HG03103 (cell line): ENCODE measurements around the gene PES1.
"Not testable (repeated sequence)": the region's sequence is repeated elsewhere in the genome, so short reads cannot be mapped to it uniquely, and the experiment has no call there.

Experiments
- ATAC-seq: cut with Tn5 transposase; IDR thresholded peaks from one replicate; pipeline ENCODE4 v1.9.1; 2021; ENCODE audit warnings: low read depth; ENCODE audit not compliant: unreplicated experiment

PES1 gene

GRCh38 chr22:30609260-30610185 is 17.8 kb upstream of the PES1 start:
- no peak for ATAC-seq

GRCh38 chr22:30607939-30608338 is 16.2 kb upstream of the PES1 start:
- no peak for ATAC-seq

DNA sequence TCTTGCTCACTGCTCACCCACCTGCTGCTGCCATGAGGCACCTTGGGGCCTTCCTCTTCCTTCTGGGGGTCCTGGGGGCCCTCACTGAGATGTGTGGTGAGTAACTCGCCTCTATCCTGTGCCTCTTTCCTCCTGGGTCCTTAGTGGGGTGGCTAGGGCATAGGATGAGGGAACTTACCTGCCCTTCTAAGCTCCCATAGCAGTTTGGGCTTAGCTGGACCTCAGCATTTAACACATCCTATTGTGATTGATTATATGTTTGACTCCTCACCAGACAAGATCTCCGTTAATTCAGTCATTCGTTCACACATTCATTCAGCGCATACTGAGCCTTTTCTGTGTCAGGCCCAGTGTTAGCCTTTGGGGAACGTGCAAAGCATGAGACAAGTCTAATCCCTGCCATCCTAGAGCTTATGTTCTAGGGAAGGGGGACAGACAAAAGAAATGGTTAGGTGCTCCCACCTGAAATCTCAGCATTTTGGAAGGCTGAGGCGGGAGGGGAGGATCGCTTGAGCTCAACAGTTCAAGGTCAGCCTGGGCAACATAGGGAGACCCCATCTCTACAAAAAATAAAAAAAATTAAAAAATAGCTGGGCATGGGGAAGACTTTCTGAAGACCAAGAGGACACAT is 15.7 kb upstream of the PES1 start:
- ATAC-seq = no peak

DNA sequence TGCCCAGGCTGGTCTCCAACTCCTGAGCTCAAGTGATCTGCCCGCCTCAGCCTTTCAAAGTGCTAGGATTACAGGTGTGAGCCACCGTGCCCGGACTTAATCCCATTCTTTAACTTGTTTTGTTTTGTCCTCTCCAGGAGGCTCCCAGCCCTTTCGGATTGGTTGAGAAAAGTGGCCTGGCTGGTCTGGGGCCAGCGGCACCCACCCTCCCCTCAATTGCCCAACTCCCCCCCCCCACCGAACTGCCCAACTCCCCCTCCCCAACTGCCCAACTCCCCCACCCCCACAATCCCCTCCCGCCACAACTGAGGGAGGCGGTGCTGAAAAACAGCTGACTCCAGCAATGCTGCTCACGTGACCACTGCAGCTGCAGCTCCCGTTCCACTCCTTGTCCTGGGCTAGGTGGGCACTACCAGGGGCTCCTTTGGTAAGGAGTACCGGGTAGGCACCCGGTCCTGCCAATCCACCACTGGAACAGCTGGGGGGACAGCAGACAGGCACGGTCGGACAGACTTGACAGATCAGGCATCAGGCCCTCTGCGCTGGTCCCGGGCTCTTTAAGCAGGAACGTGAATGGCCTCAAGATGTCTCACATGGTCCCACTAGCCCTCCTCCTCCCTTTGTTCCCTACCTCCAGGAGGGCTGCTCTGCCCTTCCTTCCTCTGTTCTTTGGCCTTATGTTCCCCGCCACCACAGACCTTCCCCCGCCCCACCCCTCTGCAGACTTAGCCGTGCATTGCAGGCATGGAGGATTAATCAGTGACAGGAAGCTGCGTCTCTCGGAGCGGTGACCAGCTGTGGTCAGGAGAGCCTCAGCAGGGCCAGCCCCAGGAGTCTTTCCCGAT is 15.0 kb upstream of the PES1 start, which contains the start of gene TCN2:
TSS of gene TCN2 (plus strand) at position 720 of the 845 bp plus-strand sequence. CDS start 158 bp downstream, outside the sequence.
- ATAC-seq = no peak

DNA sequence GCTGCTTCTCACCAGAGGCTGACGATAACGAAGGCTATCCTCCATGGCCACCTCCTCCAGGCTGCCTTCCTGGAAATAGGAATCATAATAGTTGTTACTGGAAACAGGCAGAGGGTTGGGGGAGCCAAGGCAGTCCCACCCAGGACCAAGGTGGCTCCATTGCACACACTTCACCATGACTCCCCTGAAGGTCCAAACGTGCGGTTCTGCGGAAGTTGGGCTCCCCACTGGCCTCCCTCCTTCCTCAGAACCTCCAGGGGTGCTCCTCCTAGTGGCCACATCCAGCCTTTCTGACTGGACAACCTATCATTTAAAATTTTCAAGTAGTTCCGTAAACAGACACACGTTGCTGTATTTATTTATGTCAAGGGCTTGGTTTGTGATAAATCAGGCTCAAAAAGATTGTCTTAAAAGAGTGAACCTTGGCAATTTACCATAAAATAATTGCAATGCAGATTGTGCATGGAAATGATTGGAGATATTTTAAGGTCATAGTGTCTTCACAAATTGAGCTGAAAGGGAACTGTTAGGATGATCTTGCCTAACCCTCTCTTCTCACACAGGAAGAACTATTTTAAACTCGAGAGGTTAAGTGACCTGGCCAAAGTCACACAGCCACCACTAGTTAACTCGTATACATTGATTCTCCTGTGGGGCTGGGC is 13.9 kb upstream of the PES1 start:
- ATAC-seq = no peak

DNA sequence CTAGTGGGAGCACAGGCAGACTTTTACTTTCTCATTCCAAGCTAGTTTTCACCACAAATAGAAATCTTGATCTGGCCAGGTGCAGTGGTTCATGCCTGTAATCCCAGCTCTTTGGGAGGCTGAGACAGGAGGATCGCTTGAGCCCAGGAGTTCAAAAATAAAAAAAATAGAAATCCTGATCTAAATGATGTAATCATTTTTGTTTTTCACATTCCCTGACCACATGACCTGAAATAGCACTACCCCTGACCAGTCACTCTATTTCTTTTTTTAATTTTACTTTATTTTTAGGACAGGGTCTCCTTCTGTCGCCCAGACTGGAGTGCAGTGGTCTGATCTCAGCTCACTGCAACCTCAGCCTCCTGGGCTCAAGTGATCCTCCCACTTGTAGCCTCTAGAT is 13.0 kb upstream of the PES1 start:
- no peak for ATAC-seq

GRCh38 chr22:30603801-30604200 is 12.1 kb upstream of the PES1 start:
- ATAC-seq = no peak

DNA sequence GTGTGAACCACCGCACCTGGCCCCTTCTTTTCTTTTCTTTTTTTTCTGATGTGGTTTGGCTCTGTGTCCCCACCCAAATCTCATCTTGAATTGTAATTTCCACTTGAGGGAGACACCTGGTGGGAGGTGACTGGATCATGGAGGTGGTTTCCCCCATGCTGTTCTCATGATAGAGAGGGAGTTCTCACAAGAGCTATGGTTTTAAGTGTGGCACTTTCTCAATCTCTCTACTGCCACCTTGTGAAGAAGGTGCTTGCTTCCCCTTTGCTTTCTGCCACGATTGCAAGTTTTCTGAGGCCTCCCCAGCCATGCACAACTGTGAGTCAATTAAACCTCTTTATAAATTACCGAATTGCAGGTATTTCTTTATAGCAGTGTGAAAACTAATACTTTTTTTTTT is 10.3 kb upstream of the PES1 start:
- no peak for ATAC-seq

- no peak for ATAC-seq
Observed at GRCh38 chr22:30601464-30601863, 9.8 kb upstream of the PES1 start.

DNA sequence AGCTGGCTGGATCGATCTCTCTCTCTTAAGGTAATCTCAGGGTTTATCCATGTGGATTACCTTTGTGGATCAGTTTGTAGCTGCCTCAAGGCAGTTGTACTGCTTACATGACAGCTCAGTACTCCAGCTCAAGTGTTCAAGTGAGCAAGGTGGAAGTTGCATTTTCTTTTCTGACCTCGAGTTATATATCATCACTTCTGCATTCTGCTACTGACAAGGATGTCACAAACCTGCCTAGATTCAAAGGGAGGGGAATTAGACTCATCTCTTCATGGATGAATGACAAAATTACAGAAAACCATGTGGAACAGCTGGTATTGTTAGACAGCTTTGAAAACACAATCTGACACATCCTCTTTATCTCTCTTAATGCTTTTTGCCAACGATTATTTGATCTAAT is 9.2 kb upstream of the PES1 start:
- no peak for ATAC-seq

GRCh38 chr22:30598986-30599385 is 7.3 kb upstream of the PES1 start:
- ATAC-seq = no peak

DNA sequence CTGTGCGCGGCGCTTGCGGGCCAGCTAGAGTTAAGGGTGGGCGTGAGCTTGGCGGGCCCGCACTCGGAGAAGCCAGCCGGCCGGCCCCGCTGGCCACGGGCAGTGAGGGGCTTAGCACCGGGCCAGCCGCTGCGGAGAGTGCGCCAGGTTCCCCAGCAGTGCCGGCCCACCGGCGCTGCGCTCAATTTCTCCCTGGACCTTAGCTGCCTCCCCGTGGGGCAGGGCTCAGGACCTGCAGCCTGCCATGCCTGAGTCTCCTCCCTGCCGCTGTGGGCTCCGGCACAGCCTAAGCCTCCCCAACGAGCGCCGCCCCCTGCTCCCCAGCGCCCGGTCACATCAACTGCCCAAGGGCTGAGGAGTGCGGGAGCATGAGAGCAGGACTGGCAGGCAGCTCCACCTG is 5.2 kb upstream of the PES1 start:
- ATAC-seq = no peak

- ATAC-seq = no peak
Observed at GRCh38 chr22:30596199-30596598, 4.5 kb upstream of the PES1 start.

GRCh38 chr22:30592360-30592713 is 627 bp upstream of the PES1 start:
- ATAC-seq = not testable (repeated sequence)

DNA sequence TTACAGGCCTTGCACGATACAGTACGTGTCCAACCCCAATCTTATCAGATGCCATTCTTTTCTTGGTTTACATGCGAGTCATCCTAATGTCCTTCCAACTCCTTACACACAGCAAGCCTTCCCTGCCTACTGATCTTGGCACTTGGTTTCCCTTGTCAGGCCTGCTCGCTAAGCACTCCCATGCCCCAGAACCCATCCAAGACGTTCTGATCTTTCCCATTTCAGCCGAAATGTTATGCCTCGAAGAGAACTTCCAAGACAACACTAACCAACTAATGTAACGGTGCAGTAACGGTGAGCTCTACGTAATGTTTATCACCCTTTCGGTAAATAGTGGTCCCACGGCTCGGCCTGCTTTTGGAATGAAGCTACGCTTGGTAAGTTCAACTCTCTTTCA is 521 bp downstream of the PES1 start:
- ATAC-seq = no peak

- ATAC-seq = no peak
Observed at GRCh38 chr22:30586414-30586813, 5.3 kb downstream of the PES1 start.

DNA sequence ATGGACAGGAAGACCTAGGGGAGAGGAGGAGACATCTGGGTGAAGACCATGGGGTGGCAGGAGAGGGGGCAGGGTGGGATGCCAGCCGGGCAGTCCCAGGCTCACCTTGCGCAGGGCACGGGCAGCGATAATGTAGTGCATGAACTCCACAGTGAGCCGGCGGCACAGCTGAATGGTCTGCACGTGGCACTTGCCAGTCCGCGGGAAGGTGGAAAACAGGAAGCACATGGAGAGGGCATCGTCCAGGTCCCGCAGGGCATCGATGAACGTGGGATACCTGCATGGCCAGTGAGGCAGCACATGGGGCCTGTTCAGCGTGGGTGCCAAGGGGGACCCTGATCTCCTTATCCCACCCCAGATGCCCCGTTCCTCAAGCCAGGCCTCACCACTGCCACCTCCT is 7.3 kb downstream of the PES1 start:
- no peak for ATAC-seq

- ATAC-seq = no peak
Observed at GRCh38 chr22:30582788-30583545, 8.7 kb downstream of the PES1 start.

DNA sequence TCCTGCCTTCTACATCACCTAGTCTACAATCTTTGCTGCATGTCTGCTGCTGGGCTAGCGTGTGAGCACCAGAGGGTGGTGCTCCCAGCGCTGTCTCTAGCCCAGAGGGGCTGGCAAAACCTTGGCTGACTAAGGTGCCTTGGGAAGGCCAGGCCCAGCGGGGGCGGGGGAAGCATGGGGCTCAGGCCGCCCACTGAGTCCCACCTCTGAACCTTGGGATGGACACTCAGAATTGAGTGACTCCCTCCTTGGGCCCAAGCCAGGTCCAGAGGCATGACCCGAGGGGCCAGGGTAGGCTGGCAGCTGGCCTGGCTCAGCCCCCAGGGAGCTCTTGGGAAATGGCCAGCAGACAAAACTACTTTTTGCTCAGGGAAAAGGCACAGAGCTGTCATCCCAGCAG is 9.7 kb downstream of the PES1 start:
- no peak for ATAC-seq

GRCh38 chr22:30580896-30581295 is 10.8 kb downstream of the PES1 start:
- ATAC-seq = no peak
